ENCODE measurements around the gene LIPG.

The LIPG gene

DNA sequence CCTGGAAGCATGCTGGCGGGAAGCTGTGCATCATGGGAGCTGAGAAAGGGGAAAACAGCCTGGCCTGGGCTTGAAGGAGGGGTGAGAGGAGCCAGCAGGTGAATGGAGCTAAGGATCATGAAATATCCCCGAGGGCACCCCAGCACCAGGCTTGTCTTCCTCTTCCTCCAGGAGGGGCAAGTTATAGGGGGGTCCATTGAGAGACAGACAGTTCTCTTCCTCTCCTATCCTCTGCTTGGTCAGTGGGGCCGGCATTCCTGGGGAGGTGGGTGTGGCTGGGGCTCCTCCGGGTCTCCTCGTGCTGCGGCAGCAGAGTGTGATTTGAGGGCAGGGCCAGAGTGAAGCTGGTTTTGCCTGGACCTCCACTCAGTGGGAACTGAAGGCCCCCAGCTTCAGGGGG is 78.9 kb downstream of the LIPG start:
- DNase-seq = no peak

DNA sequence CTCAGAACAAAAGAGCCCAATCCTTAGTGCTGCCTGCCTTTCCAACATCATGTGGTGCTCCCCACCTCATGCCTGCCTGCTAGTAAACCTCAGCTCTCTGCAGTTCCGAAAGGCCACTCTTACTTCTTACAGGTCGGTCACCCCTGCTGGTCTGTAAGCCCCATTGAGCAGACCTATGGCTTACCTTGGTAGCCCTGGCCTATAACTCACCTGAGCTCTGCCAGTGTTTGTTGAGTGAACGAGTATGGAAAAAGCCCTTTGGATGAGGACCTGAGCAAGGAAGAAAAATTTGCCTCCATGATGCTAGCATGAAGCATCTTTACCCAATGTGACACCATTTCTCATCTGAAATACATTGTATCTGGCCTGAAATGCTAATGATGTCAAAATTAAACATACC is 83.3 kb downstream of the LIPG start:
- DNase-seq = no peak

DNA sequence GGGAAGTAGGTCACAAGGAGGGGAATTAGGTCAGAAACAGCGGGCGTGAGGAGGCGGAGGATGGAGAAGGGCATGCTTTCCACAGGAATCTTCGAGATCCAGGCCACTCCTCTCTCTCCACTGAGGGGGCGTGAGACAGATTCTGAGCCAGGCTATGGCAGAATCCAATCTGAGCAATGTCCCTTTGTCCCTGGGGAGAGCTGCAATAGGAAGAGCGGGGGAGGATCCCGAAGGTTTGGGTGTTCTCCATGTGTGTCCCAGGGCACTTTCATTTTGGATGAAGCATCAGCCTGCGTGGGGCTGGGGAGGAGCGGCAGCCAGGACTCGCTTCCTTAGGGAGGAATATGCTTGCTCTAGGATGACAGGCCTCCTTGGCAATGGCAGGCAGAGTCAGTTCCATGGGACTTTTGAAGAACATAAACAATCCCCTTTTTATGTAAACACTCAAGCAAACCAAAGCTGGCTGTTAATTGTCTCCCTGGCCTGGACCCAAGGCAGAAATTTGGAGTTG is 84.0 kb downstream of the LIPG start:
- DNase-seq = no peak

DNA sequence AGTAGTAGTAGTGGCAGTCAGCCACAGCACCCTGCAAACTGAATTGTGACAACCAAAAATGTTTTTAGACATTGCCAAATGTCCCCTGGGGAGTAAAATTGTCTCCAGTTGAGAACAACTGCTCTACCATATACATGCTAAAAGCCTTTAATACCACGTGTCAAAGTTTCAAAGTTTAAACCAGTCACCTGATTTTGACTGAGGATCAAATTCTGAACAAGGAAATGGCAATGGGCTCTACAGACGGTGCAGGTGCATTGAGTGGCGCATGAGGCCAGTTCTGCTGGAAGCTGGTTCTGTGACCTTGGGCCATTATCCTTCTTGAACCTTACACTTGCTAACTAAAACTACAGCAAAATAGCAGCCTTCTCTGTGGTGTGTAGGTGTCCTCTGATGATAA is 85.0 kb downstream of the LIPG start:
- no peak for DNase-seq

DNA sequence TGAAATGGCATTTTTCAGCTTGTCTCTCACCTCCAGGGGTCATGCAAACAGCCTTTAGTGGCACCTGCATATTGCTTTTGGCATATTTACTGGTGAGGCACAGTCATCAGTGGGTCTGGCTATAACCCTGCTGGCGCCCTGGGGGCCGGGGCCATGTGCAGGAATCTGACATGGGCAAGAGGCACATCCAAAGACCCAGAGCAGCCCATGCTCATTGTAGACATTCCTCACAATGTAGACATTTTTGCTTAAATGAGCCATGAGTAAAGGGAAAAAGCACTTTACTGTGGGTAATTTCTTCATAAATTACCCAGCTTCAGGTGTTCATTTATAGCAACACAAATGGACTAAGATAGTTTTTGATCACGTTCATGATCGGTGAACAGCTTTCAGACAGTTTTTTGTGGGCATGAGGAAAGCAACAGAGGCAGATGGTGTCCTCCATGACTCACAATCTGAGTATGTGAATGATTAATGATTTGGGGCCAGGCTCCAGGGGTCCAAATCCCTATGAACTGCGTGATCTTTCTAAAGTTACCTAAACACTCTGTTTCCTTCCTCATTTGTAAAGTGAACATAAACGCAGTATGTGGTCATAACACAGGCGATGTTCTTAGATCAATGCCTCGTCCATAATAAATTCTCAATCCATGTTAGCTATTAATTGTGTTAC is 85.8 kb downstream of the LIPG start:
- no peak for DNase-seq

DNA sequence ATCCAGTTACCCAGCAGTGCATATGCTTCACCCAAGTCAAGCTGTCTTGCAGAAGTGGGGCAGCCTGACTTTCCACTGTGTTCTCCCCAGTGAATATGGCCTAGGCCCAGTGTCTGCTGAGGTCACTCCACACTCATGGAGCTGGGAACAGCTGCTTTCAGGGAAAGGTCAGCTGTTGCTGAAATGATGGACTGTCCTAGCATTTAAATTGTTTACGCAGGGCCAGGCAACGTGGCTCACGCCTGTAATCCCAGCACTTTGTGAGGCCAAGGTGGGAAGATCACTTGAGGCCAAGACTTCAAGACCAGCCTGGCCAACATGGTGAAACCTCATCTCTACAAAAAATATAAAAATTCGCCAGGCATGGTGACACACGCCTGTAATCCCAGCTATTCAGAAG is 86.5 kb downstream of the LIPG start:
- no peak for DNase-seq
